CD4-positive, alpha-beta T cell treated with Interleukin-15 for 1 hour (primary cell): ENCODE measurements around the gene CPT1B.
A peak's percentile ranks its signal among the peaks of the same experiment; 100 is the strongest.
"Not testable (repeated sequence)": the region's sequence is repeated elsewhere in the genome, so short reads cannot be mapped to it uniquely, and the experiment has no call there.

Source experiments
- DNase-seq: peaks from one replicate; pipeline ENCODE4 v3.0.0-alpha.2; 2020

Gene CPT1B

GRCh38 chr22:50577987-50578775 lies at the start of gene CPT1B:
Gene CPT1B, minus strand, starts transcription at chr22:50578427. Its CDS starts 512 bp downstream, at chr22:50577915.
- DNase-seq, result no peak

GRCh38 chr22:50626850-50627641 lies 48.8 kb upstream of the CPT1B start:
- DNase-seq, result no peak

GRCh38 chr22:50626314-50626849 lies 48.2 kb upstream of the CPT1B start:
- no peak for DNase-seq

- no peak for DNase-seq
Observed at GRCh38 chr22:50625568-50626313, 47.5 kb upstream of the CPT1B start.

GRCh38 chr22:50625131-50625567 lies 46.9 kb upstream of the CPT1B start:
- DNase-seq, result no peak

- DNase-seq, result no peak
Observed at GRCh38 chr22:50624347-50625130, 46.3 kb upstream of the CPT1B start.

- DNase-seq, result no peak
Observed at GRCh38 chr22:50622723-50623327, 44.6 kb upstream of the CPT1B start.

- peak; percentile 41 for DNase-seq
Observed at GRCh38 chr22:50621948-50622722, 43.9 kb upstream of the CPT1B start.

GRCh38 chr22:50621356-50621880 lies 43.2 kb upstream of the CPT1B start:
- DNase-seq, result peak; percentile 57

GRCh38 chr22:50620593-50621355 lies 42.5 kb upstream of the CPT1B start:
- DNase-seq, result peak; percentile 71

GRCh38 chr22:50614296-50614695 lies 36.1 kb upstream of the CPT1B start:
- DNase-seq, result not testable (repeated sequence)

GRCh38 chr22:50613291-50613981 lies 35.2 kb upstream of the CPT1B start:
- DNase-seq, result no peak

GRCh38 chr22:50612528-50613221 lies 34.4 kb upstream of the CPT1B start:
- DNase-seq, result no peak

- no peak for DNase-seq
Observed at GRCh38 chr22:50612168-50612527, 33.9 kb upstream of the CPT1B start.

- DNase-seq, result no peak
Observed at GRCh38 chr22:50611341-50612060, 33.3 kb upstream of the CPT1B start.

GRCh38 chr22:50610581-50610980 lies 32.4 kb upstream of the CPT1B start:
- DNase-seq, result no peak

- no peak for DNase-seq
Observed at GRCh38 chr22:50610041-50610451, 31.8 kb upstream of the CPT1B start.

GRCh38 chr22:50609599-50609998 lies 31.4 kb upstream of the CPT1B start:
- DNase-seq, result no peak
